HFF-Myc (cell line): ENCODE results near the gene WDHD1.
"Not testable (repeated sequence)": the region's sequence is repeated elsewhere in the genome, so short reads cannot be mapped to it uniquely, and the experiment has no call there.

ENCODE experiments used
- DNase-seq: peaks from one replicate; pipeline ENCODE4 v3.0.0-alpha.2; 2011; ENCODE audit warnings: low read depth; ENCODE audit errors: extremely low read depth
- H3K4me3 ChIP-seq: replicated peaks from 2 replicates; pipeline ENCODE4 v1.5.1; 2011; ENCODE audit warnings: low read depth, mild to moderate bottlenecking, control low read depth, low read length
- TF ChIP-seq, protein P1 (sequence below): IDR thresholded peaks from 2 replicates; pipeline ENCODE4 v1.5.1; 2012; ENCODE audit warnings: mild to moderate bottlenecking, low read depth, low read length, control low read depth; ENCODE audit errors: missing control alignments

Gene WDHD1

DNA sequence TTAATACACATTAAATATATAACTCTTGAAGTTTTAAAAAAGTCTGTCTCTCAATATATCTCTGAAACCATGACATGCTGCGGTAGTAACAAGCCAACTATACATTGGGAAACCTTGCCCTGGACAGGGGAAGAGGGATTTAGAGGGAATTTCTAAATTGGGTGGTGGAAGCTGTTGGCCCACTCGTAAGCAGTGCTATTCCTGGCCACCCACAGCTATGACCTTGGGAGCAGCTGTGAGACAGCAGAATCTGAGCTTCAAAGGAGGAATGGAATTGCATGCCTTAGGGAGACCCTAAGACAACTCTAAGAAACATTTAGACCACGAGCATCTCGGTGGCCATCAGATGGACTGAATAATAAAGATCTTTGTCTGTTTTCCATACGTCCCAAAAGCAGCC lies 108.5 kb downstream of the WDHD1 start:
- DNase-seq = no peak

DNA sequence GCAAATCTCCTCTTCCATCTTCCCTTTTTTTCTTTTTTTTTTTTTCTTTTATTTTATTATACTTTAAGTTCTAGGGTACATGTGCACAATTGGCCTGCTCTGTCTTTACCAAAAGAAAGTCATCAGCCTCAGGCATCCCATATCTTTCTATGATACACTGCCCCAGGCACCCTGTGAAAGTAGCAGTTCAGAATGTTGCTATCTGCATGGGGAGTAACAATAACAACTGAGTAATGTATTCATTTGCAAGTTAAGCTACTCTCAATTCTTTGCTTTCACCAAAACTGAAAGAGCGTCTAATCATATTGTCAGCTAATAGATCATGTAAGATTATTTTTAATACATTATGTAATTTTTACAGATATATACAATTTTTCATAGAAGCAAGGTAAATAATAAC lies 110.8 kb downstream of the WDHD1 start:
- H3K4me3 ChIP-seq = no peak overlapping the region
- TF ChIP-seq, protein P1, sequence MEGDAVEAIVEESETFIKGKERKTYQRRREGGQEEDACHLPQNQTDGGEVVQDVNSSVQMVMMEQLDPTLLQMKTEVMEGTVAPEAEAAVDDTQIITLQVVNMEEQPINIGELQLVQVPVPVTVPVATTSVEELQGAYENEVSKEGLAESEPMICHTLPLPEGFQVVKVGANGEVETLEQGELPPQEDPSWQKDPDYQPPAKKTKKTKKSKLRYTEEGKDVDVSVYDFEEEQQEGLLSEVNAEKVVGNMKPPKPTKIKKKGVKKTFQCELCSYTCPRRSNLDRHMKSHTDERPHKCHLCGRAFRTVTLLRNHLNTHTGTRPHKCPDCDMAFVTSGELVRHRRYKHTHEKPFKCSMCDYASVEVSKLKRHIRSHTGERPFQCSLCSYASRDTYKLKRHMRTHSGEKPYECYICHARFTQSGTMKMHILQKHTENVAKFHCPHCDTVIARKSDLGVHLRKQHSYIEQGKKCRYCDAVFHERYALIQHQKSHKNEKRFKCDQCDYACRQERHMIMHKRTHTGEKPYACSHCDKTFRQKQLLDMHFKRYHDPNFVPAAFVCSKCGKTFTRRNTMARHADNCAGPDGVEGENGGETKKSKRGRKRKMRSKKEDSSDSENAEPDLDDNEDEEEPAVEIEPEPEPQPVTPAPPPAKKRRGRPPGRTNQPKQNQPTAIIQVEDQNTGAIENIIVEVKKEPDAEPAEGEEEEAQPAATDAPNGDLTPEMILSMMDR = no peak
- DNase-seq = no peak

More for the DNA sequence above, 108.5 kb downstream of the WDHD1 start:
- TF ChIP-seq, protein P1 = no peak
- H3K4me3 ChIP-seq = no peak overlapping the region

DNA sequence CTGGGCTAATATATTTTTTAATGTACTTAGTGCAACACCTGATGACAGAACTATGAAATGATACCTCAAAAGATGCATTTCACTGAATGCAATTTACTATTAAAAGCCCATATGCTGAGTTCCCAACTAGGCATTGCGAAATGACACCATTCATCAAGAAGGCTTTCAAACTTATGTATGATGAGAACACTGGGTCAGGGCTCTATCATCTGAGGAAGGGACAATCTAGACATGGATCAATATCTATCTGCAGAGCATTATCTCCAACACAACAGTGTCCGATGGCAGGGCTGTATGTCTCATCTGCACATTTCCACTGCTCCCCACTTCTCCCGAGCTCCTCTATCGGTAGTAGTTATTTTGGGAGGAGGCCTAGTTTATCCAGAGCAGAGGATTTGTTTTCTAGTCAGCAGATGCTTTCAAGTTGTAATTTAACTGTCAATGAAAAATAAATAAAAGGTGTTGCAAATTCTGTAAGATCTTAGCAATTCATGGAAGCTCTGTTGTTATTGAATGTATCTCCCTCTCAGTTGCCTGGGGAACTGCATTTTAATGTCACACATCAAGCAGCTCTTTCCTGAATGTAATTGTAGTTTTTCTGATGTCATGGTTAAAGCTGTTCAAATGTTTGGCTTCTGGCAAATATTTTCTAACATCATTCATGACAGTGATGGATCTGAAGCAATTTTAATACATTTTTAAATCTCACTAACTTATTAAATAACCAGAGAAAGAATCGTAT lies 116.9 kb downstream of the WDHD1 start:
- TF ChIP-seq, protein P1 = no peak
- no peak overlapping the region for H3K4me3 ChIP-seq
- no peak for DNase-seq

DNA sequence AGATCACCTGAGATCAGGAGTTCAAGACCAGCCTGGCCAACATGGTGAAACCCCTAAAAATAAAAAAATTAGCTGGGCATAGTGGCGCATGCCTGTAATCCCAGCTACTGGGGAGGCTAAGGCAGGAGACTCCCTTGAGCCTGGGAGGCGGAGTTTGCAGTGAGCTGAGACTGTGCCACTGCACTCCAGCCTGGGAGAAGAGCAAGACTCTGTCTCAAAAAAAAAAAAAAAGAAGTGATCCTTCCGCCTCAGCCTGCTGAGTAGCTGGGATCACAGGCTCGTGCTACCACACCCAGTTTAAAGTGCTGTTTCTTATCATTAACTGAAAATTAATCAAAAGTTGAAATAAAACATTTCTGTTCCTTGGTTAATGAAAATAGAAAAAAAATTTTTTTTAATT lies 117.9 kb downstream of the WDHD1 start:
- H3K4me3 ChIP-seq = not testable (repeated sequence)

DNA sequence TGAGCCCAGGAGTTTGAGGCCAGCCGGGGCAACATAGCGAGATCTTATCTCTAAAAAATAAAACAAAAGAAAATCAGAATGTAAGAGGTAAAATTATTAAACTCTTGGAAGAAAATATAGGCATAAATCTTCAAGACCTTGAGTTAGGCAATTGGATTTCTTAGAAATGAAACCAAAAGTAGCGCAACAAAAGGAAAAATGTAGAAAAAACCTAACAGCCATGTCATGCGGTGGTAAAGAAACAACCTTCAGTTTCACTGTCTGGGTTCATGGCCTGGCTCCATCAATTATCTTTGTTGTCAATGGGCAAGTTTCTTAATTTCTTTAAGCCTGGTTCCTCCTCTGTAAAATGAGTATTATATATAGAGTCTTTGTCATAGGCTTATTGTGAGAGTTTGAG lies 118.7 kb downstream of the WDHD1 start:
- TF ChIP-seq, protein P1 = no peak
- no peak for DNase-seq
- no peak overlapping the region for H3K4me3 ChIP-seq

More for the DNA sequence above, 117.9 kb downstream of the WDHD1 start:
- not testable (repeated sequence) for DNase-seq

DNA sequence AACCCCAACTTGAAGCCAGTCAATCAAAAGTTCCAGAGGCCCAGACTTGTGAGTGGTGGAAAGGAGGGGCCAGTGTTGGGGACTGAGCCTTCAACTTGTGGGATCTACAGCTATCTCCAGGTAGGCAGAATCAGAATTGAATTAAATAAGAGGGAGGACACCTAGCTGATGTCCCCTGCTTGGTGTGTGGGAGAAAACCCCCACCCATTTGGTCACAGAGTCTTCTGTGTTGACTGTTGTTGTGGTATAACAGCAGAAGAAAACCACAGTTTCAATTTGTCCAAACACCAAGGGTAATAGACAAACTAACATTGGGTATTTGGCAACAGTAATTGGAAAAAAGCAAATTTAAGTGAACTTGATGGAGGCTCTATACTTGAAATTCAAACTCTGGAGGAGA lies 120.8 kb downstream of the WDHD1 start:
- TF ChIP-seq, protein P1 = no peak
- no peak for DNase-seq
- no peak overlapping the region for H3K4me3 ChIP-seq

DNA sequence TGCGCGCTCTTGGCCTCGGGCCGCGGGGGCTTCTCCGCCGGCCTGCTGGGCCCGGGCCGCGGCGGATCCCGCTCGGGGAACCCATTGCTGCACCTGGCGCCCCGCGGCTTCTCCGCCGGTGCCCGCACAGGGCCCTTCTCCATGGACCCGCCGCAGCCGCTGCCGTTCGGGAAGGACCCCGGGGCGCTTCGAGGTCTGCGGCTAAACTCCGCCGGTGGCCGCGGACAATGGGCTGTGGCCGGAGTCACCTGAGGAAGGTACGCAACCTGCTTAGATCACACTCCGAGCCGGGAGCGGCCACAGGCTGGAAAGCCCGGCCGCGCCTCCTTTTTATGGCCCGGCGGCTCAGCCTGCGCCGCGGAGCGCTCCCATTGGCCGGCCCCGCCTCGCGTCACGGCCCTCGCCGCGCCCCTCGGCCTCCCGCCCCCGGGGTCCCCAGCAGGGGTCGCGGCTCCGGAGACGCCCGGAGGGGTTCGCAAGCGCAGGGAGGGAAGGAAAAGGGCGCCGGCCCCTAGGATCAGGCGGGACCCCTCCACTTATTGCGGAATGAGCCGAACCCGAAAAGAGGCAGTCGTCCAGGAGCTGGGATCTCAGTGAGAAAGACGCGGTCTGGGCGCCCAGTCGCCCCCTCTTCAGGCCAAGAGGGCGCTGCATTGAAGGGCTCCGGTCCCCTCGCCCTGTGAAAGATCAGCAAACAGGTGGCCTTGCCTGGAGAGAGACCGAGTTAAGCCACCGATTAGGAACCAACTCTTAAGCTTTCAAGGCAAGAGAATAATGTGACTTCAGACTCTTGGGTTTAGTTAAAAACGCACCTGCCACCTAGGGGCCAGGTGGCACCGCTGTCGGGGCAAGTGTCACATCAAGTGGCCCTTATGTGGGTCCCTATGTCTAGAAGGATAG lies 124.1 kb downstream of the WDHD1 start, which contains the start of gene GCH1:
TSS of gene GCH1 (minus strand) at position 306 of the 900 bp plus-strand sequence. CDS start at position 143, 163 bp downstream.
- TF ChIP-seq, protein P1 = no peak
- no peak for DNase-seq
- H3K4me3 ChIP-seq = peak within 1 kb of the TSS; percentile 65
